H1 (cell line): ENCODE data around the gene TMEM179B. TPM values are rescaled to one million over a fixed set of nuclear protein-coding genes. Genes with fewer than 3 reads are reported as not detected.

Source experiments
- ATF3 ChIP-seq: IDR thresholded peaks from 2 replicates; pipeline ENCODE4 v1.6.1; 2011; ENCODE audit warnings: low read depth, mild to moderate bottlenecking, low read length; ENCODE audit not compliant: insufficient read depth
- BRCA1 ChIP-seq: IDR thresholded peaks from 2 replicates; pipeline ENCODE4 v1.6.1; 2012; ENCODE audit warnings: low read depth, low read length, improper control_type of control experiment
- CTCF ChIP-seq, 3 experiments: IDR thresholded peaks; 1 replicate in 2 of 3; 2 replicates in 1 of 3; pipeline versions ENCODE4 v1.5.1 to v1.6.1; 2011; ENCODE audit warnings: low read length in 3 of 3, mild to moderate bottlenecking in 3 of 3, inconsistent platforms in 2 of 3, low read depth in 1 of 3, moderate library complexity in 1 of 3; ENCODE audit not compliant: insufficient read depth in 1 of 3; ENCODE audit errors: control extremely low read depth in 1 of 3
- E2F6 ChIP-seq: IDR thresholded peaks from 2 replicates; pipeline ENCODE4 v1.6.1; 2012; ENCODE audit warnings: inconsistent platforms
- FOSL1 ChIP-seq: IDR thresholded peaks from 2 replicates; pipeline ENCODE4 v1.6.1; 2011; ENCODE audit warnings: mild to moderate bottlenecking, low read depth, low read length, moderate library complexity; ENCODE audit not compliant: insufficient read depth
- GABPA ChIP-seq: IDR thresholded peaks from 2 replicates; pipeline ENCODE4 v1.6.1; 2011; ENCODE audit warnings: mild to moderate bottlenecking, low read length, moderate library complexity, borderline replicate concordance; ENCODE audit not compliant: insufficient read depth
- HDAC2 ChIP-seq, 2 experiments: fragments of 300-600 bp in 1 of 2; sonication (generic) in 1 of 2; IDR thresholded peaks; 2 replicates each; pipeline ENCODE4 v1.6.1; 2011 to 2012; ENCODE audit warnings: low read depth in 2 of 2, low read length in 2 of 2, mild to moderate bottlenecking in 2 of 2, moderate library complexity in 2 of 2, borderline replicate concordance in 1 of 2, inconsistent platforms in 1 of 2
- KDM4A ChIP-seq: IDR thresholded peaks from one replicate; pipeline ENCODE4 v1.7.1; 2012; ENCODE audit warnings: low read depth, mild to moderate bottlenecking, moderate library complexity, low read length, inconsistent platforms; ENCODE audit not compliant: severe bottlenecking
- MAFK ChIP-seq: IDR thresholded peaks from 2 replicates; pipeline ENCODE4 v1.6.1; 2012; ENCODE audit warnings: low read depth, mild to moderate bottlenecking, improper control_type of control experiment, low read length
- NRF1 ChIP-seq: IDR thresholded peaks from 2 replicates; pipeline ENCODE4 v1.6.1; 2011; ENCODE audit warnings: mild to moderate bottlenecking, low read depth, low read length, improper control_type of control experiment
- PHF8 ChIP-seq: fragments of 200-600 bp; sonication (generic); conservative IDR thresholded peaks from 2 replicates; pipeline ENCODE4 v1.7.1; 2012; ENCODE audit warnings: low read depth, mild to moderate bottlenecking, inconsistent platforms, low read length, moderate library complexity
- POLR2A ChIP-seq, 2 experiments: IDR thresholded peaks; 1 replicate in 1 of 2; 2 replicates in 1 of 2; pipeline ENCODE4 v1.6.1; 2011; ENCODE audit warnings: low read depth in 2 of 2, low read length in 2 of 2, mild to moderate bottlenecking in 2 of 2; ENCODE audit errors: control extremely low read depth in 1 of 2
- POLR2AphosphoS5 ChIP-seq: IDR thresholded peaks from 2 replicates; pipeline ENCODE4 v1.6.1; 2011; ENCODE audit warnings: low read depth, low read length
- RBBP5 ChIP-seq: IDR thresholded peaks from 2 replicates; pipeline ENCODE4 v1.7.1; 2012; ENCODE audit warnings: low read depth, mild to moderate bottlenecking, inconsistent platforms, low read length, moderate library complexity, borderline replicate concordance
- SP1 ChIP-seq: IDR thresholded peaks from 2 replicates; pipeline ENCODE4 v1.6.1; 2011; ENCODE audit warnings: low read depth, low read length
- TAF1 ChIP-seq: IDR thresholded peaks from 2 replicates; pipeline ENCODE4 v1.6.1; 2011; ENCODE audit warnings: mild to moderate bottlenecking, low read depth, low read length
- TBP ChIP-seq: IDR thresholded peaks from 2 replicates; pipeline ENCODE4 v1.6.1; 2011; ENCODE audit warnings: low read depth, low read length, improper control_type of control experiment
- USF2 ChIP-seq: IDR thresholded peaks from 2 replicates; pipeline ENCODE4 v1.6.1; 2011; ENCODE audit warnings: low read length, improper control_type of control experiment
- polyA plus RNA-seq, 7 experiments: library from polyadenylated mRNA; depleted of rRNA in 3 of 7; stranded (reverse) in 5 of 7; unstranded in 2 of 7; fragments of >200 nt in 5 of 7; fragments of 200-250 nt in 2 of 7; gene quantifications; 1 replicate in 5 of 7; 2 replicates in 1 of 7; 4 replicates in 1 of 7; pipeline versions ENCODE4 v1.2.1 to v1.2.3, GENCODE V29; 2011 to 2013; ENCODE audit warnings: missing spikeins in 2 of 7, mixed read lengths in 2 of 7
- total RNA-seq: library from RNA; stranded (reverse); fragmentation: NEBNext Ultra II Directional; extraction: Animal tissue kit (Norgen Biotek cat#: 25700); gene quantifications from 2 replicates; pipeline ENCODE4 v1.2.1, GENCODE V29; 2021

The TMEM179B gene
- total and polyA plus RNA-seq, 2 of the 8 experiments (the other 6 are each of a cell fraction or from before 2014, with no cell fraction given) = 18.6 to 62.2 TPM

- TF ChIP-seq CTCF (IDR thresholded peaks at IDR 0.05; ENCODE audit: control extremely low read depth in 1 of 3, insufficient read depth in 1 of 3, low read depth in 1 of 3, low read length in 3 of 3) = no peak
- TF ChIP-seq GABPA = peak; percentile 84; the same call in 1 of the 2 replicates
- peak; percentile 43; the same call in 1 of the 2 replicates for TF ChIP-seq BRCA1
- TF ChIP-seq FOSL1 = no peak
- TF ChIP-seq RBBP5 = peak; percentile 89
- TF ChIP-seq NRF1 = no peak
- no peak for TF ChIP-seq MAFK
- peak; percentile 90 to 94; a peak in 2 of 3 replicates for TF ChIP-seq POLR2A (IDR thresholded peaks at IDR 0.05; ENCODE audit: control extremely low read depth in 1 of 2, low read depth in 2 of 2, low read length in 2 of 2)
- peak; percentile 89 for TF ChIP-seq PHF8
- peak; percentile 69 to 99; a peak in 3 of 4 replicates for TF ChIP-seq HDAC2 (IDR thresholded peaks at IDR 0.05; ENCODE audit: borderline replicate concordance in 1 of 2, low read depth in 2 of 2, low read length in 2 of 2)
- TF ChIP-seq POLR2AphosphoS5 = peak; percentile 96
- peak; percentile 40 for TF ChIP-seq E2F6
- no peak for TF ChIP-seq SP1
- peak; percentile 96 for TF ChIP-seq TAF1
- peak; percentile 100 for TF ChIP-seq KDM4A
- TF ChIP-seq ATF3 = peak; percentile 89
- TF ChIP-seq USF2 = no peak; the same call in 1 of the 2 replicates
- peak; percentile 88 for TF ChIP-seq TBP
Observed at GRCh38 chr11:62839050-62839945, 52.1 kb downstream of the TMEM179B start, which contains the start of gene WDR74 (continued).
